Cerebellar nuclear complex (tissue), 1 donor: ENCODE results near the gene MCF2L.
"Not testable (repeated sequence)": the region's sequence is repeated elsewhere in the genome, so short reads cannot be mapped to it uniquely, and the experiment has no call there.

ENCODE experiments used
- DNase-seq, 2 experiments: peaks; one replicate each; lab custom pipeline; 2025; lab: John Stamatoyannopoulos, UW

Gene MCF2L

GRCh38 chr13:113016526-113017295 lies 47.7 kb downstream of the MCF2L start:
- DNase-seq: no peak

DNA sequence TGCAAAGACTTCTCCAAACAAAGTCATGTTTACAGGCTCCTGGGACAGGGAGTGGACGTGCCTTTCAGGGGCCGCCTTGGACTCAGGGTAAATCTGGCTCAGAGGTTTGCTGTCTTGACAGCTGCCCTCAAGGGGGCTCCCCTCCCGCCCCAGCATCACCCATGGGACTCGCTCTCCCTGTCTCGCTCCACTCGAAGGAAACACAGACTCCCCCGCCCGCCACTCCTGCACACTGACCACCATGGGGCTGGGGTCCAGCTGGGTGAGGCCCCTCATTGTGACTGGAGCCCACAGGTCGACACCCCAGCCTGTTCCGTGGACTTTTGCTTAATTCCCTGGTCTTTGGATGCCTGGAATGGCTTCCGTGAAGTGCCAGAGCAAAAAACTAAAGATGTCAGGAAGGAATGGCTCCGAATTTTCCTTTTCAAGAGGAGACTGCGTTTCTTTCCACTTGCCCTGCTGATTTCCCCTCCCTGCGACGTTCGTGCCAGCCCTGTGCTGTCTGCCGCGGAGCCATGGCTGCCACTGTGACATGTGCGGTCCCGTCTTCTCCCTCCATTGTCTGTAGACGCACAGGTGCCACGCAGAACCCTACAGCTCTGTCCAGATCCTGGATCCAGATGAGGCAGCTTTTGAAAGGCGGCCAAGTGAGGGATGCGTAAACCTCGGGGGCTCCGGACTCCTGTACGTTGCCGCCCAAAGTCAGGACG lies 48.6 kb downstream of the MCF2L start:
- DNase-seq: no peak

DNA sequence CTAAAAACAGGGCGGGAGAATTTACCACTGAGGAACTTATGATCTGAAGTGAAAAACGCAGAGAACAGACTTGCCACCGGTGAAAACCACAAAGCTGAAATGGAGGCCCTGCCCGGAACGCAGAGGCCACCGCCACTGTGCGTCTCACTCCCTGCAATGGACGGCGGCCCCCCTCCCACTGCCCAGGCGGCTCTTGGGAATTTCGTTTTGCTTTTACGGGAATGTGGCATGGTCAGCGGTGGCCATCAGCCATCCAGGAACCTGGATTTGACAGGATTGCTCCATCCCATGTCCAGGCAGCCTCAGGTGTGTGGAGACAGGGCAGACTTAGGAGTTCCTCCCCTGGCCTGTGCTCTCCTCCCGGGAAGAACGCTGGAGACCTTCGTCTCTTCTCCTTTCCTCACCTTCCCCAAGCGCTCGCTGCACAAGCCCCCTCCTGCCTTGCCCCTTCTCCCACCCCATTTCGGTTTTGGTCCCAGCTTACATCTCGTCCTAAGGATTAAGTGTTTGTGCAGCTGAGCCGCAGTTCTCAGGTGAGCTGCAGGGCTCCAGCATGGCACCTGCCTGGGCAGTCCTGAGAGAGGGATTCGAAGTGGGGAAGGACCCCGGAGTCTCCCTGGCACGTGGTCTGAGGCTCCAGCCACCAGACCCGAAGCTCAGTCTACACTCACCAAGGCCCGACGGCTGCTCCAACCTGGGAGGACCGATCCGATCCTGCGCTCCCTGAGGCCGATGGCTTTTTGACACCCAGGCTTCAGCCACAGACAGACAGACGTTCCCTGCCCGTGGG lies 49.9 kb downstream of the MCF2L start:
- DNase-seq: no peak

DNA sequence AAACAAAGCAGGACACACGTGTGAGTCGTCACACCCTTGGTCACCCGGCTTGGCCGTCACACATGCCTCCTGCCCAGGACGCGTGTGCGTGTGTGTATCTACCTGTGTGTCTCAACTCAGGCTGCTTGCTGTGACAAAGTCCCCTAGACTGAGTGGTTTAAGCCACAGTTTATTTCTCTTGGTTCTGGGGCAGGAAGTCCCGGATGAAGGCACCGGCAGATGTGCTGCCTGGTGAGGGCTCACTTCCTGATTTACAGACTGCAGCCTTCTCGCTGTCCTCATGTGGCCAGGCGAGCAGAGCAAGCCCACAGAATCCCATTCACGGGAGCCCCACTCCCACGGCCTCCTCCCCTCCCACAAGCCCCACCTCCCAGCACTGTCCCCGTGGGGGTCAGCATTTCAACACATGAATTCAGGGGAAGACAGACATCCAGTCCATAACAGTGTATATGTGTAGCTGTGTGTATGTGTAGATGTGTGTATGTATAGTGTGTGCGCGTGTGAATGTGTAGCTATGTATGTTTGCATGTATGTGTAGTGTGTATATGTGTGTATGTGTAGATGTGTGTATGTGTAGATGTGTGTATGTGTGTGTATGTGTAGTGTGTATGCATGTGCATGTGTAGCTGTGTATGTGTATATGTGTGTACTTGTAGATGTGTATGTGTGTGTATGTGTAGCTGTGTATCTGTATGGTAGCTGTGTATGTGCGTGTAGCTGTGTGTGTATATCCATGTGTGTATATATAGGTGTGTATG lies 51.5 kb downstream of the MCF2L start:
- no peak for DNase-seq

- no peak for DNase-seq
Observed at GRCh38 chr13:113021391-113021790, 52.4 kb downstream of the MCF2L start.

DNA sequence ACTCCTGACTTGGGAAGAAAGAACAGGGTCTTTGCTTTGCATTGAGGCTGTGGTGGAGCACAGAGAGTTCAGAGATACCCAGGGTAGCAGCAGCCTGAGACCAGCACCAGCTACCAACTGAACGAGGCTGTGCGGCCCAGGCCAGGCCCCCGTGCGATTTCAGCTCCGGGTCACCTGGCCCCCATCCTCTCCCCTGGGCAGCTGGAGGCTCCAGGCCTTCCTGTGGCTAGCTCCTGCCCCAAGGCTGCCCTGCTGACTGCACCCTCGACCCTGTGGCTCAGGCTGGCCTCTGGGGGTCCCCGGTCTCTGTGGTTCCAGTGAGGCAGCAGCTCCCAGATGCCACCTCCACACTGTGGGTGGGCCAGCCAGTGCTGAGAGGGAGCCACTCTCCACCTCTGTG lies 52.8 kb downstream of the MCF2L start:
- DNase-seq: no peak

GRCh38 chr13:113022391-113022744 lies 53.4 kb downstream of the MCF2L start:
- no peak for DNase-seq

DNA sequence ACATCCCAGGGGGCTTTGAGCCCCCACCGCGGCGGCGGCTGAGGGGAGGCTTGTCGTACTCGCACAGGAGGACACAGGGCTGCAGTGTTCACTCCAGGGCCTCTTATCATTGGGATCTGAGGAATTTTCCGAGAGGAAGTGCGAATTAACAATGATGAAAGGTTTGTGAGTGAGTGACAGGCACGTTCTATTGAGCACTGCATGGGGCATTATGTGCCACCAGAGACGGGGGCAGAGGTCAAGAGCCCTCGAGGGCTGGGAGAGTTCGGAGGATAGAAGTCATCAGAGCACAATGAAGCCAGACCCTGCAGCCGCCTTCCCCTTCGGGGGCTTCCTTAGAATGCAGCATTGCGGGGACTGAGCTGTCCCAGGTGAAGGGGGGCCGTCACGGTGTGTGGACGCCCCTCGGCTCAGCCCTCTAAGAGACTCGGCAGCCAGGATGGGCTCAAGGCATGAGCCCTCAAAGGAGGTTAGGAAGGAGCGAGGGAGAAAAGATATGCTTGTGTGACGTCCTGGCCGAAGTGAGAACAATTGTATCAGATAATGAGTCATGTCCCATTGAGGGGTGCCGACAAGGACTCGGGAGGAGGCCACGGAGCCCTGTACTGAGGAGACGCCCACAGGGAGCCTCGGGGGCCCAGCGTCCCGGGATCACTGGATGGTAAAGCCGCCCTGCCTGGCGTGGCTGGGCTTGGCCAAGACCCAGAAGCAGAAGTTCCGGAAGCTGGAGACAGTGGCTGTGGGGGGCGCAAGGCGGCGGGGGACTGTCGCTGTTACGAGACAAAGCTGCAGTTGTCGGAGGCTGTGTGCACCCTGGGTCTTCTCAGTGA lies 53.9 kb downstream of the MCF2L start:
- no peak for DNase-seq

DNA sequence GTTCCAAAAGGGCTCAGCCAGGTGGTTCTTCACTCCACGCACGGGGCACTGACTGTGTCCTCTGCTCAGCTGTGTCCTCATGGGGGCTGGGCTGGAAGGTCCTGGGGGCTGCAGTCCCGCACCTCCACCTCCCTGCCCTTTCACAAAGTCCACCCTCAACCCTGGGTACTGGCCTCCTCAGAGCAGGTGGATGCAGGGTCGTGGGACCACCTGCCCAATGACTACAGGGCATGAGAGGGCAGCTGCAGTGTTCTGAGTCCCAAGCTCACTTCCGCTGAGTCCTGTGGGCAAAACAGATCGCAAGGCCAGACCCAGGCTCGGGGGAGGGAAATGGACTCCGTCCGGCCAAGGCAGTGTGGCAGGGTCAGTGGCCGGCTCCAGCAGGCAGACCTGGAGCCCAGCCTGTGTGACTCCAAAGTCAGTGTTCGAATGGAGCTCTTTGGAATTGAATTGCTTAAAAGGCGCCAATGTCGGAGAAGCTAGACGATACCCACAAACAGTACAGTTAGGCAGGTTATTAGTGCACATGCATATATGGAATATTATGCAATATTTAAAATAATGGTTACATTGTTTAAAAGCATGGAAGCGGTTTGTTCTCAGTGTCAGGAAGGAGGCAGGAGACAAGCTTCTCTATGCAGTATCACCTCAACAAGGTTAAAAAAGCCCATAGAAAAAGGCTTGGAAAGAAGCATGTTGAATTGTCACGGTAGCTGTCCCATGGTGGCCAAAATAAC lies 54.8 kb downstream of the MCF2L start:
- no peak for DNase-seq

GRCh38 chr13:113024466-113024865 lies 55.5 kb downstream of the MCF2L start:
- no peak for DNase-seq

GRCh38 chr13:113026391-113026910 lies 57.4 kb downstream of the MCF2L start:
- DNase-seq: no peak

GRCh38 chr13:113027095-113027494 lies 58.1 kb downstream of the MCF2L start:
- no peak for DNase-seq

DNA sequence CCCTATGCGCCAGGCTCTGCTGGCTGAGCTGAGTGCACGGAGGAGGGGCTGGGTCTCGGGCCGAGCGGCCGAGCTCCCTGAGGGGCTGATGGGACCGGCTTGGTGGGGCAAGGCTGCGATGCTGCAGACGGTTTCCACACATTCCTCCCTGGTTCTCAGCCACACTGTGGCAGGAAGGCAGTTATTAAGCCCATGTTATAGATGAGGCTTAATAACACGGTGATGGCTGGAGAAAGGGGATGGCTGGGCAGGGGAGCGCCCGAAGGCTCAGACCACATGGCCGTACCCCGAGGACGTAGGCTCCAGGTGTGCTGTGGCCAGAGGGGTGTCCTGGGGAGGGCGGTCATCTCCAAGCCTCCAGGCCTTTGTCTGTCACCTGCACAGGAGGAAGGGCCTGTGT lies 58.6 kb downstream of the MCF2L start:
- no peak for DNase-seq

DNA sequence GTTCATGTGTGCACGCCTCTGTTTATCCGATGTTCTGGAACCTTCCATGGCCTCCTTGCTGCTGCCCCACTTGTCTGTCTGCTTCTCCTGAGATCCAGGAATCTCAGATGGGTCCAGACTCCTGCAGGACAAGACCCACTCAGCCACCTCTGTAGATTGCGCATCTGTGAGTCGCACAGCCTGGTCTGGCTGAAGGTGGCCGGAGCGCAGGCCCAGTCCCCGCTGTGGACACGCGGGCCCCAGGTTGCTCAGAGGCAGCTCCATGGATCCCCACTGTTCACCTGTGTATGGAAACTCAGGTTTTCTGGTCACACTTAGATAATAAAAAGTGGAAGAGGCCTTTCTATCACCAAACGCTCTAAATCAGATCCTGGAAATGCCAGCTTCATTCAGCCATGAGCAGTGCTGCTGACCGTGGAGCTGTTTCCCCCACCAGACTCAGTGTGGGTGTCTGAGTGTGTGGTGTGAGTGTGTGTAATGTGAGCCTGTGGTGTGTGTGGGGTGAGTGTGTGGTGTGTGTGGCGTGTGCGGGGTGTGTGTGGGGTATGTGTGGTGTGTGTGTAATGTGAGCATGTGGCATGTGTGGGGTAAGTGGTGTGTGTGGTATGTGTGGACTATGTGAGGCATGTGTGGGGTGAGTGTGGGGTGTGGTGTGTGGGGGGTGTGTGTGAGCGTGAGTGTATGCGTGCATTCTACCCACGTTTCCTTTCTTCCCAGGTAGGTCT lies 59.5 kb downstream of the MCF2L start:
- no peak for DNase-seq

DNA sequence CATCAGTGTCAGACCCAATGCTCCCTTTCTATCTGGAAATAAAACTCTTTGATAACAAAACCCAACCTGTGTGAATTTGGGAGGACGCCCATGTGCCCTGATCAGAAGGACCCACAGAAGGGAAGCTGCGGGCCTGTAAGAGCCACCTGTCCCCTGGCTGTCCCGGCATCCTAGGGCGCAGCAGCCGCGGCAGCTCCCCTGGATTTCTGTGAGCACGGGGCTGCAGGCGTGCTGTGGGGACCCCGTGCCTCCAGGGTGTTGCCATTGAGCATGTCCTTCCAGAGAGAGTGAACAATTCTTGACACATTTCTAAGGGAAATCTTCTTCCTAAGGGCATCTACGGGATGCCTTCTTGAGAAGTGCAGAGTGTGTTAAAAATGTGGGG lies 60.0 kb downstream of the MCF2L start:
- DNase-seq: no peak

DNA sequence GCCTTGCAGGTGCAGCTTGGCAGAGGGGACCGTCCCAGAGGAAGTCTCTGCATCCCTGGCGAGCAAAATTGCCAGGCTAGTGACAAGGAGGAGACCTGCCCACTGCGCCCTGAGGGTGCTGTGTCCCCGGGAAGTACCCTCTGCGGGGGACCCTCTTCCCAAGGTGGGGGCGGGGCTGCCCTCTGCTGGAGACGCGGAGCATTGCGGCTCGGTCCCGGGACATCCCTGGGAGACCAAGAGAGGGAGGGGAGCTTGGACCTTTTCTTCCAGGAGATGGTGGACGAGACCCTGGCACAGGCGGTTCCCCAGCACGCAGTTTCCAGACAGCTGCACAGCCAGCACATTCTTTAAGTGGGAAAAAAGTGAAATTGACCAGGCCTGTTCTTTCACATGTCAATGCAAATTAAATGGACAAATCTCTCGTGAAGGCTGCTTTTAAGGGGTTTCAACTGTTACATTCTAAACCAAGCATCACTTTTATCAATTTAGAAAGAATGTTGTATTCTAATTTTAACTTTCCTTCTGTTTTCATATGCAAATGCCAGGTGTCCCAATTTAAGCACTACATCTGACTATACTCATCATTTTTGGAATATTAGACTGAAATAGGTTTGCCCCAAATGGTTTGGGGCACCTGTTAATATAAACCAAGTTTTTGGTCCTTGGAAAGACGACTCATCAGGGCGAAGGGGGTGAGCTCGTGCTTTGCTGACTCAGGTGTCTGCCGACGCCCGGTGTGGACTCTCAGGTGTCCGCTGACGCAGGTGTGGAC lies 60.7 kb downstream of the MCF2L start:
- DNase-seq: no peak

DNA sequence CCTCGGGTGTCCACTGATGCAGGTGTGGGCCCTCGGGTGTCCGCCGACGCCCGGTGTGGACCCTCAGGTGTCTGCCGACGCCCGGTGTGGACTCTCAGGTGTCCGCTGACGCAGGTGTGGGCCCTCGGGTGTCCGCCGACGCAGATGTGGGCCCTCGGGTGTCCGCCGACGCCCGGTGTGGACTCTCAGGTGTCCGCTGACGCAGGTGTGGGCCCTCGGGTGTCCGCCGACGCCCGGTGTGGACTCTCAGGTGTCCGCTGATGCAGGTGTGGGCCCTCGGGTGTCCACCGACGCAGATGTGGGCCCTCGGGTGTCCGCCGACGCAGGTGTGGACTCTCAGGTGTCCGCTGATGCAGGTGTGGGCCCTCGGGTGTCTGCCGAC lies 61.2 kb downstream of the MCF2L start:
- DNase-seq: not testable (repeated sequence)

DNA sequence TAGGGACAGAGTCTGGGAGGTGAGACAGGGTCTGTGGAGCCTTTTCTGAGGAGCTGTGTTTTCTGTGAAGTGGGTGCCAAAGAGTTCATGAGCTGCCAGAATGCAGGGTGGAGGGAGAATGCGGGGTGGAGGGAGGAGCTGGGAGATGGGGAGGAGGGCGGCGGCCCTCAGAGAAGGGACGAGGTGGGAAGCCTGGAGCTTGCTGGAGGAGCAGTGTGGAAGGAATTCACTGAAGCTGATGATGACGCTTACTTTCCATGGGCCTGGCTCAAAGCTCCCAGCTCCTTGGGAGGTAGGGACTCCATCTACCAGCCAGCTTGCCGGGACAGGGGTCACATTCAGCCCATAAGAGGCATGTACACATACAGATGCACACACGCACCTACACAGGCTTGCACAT lies 62.5 kb downstream of the MCF2L start:
- DNase-seq: no peak

DNA sequence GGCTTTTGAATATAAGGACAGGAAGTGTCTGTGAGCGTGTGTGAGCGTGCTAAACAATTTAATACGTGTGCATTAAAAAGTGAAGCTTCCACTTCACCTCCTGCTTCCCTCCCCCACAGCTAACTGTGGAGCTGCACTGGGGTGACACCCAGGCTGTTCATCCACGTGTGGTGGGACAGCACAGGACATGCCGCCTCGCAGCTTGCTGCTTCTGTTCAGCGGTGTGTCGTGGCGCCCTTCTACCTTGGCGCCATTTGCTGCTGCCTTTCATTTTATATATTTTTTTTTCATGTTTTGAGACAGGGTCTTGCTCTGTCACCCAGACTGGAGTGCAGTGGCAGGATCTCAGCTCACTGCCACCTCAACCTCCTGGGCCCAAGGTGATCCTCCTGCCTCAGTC lies 63.3 kb downstream of the MCF2L start:
- DNase-seq: no peak
